Subcutaneous adipose tissue (tissue), 4 donors: ENCODE data around the gene INTS15. TPM values are rescaled to one million over a fixed set of nuclear protein-coding genes. Genes with fewer than 3 reads are reported as not detected.

Experiments
- CTCF ChIP-seq: fragments of 450-650 bp; IDR thresholded peaks from one replicate; pipeline ENCODE4 v1.5.1; 2016; ENCODE audit warnings: low read depth, mild to moderate bottlenecking, control low read depth, antibody characterized with exemption, moderate library complexity
- total RNA-seq, 4 donors: library from RNA; depleted of rRNA; stranded (reverse); fragments of >200 nt; gene quantifications; one replicate each; pipeline ENCODE4 v1.1.0, GENCODE V29; 2016

The INTS15 gene
- total RNA-seq: 10 to 100 TPM; 13.3 to 42.0 (median 23.3) TPM

- TF ChIP-seq CTCF: no peak
Measured at GRCh38 chr7:6589829-6590644, at the start of gene INTS15. TSS of gene INTS15 (plus strand) at chr7:6590021. CDS start at chr7:6590284, 263 bp downstream.

- TF ChIP-seq CTCF: no peak
Measured at GRCh38 chr7:6542368-6542767, 47.5 kb upstream of the INTS15 start.

- TF ChIP-seq CTCF: no peak
Measured at GRCh38 chr7:6545398-6546126, 44.3 kb upstream of the INTS15 start.

- no peak for TF ChIP-seq CTCF
Measured at GRCh38 chr7:6546498-6547251, 43.1 kb upstream of the INTS15 start.

- TF ChIP-seq CTCF: no peak
Measured at GRCh38 chr7:6547400-6547799, 42.4 kb upstream of the INTS15 start.

- TF ChIP-seq CTCF: no peak
Measured at GRCh38 chr7:6551016-6551511, 38.8 kb upstream of the INTS15 start, which contains the start of gene GRID2IP. TSS of gene GRID2IP (minus strand) at chr7:6551461. CDS start at chr7:6551436, 25 bp downstream.
